GM06990 (cell line): ENCODE measurements around the gene CBX2.

ENCODE experiments used
- DNase-seq: peaks from one replicate; pipeline ENCODE4 v3.0.0-alpha.2; 2011; ENCODE audit not compliant: insufficient read length; ENCODE audit errors: extremely low read depth
- H3K27me3 ChIP-seq: replicated peaks from 2 replicates; pipeline ENCODE4 v1.6.0; 2011; ENCODE audit warnings: low read length; ENCODE audit not compliant: control insufficient read depth, insufficient read depth
- H3K36me3 ChIP-seq: 2 replicates; pipeline ENCODE4 v1.5.1; 2011; ENCODE audit warnings: low read length; ENCODE audit not compliant: control insufficient read depth, insufficient read depth
- H3K4me3 ChIP-seq: replicated peaks from 2 replicates; pipeline ENCODE4 v1.5.1; 2011; ENCODE audit warnings: low read depth, mild to moderate bottlenecking, control low read depth, low read length
- TF ChIP-seq, protein P1 (sequence below): IDR thresholded peaks from 2 replicates; pipeline ENCODE4 v1.5.1; 2011; ENCODE audit warnings: low read length, control low read depth, mild to moderate bottlenecking, inconsistent platforms; ENCODE audit not compliant: insufficient read depth, poor library complexity, severe bottlenecking

The CBX2 gene

GRCh38 chr17:79829457-79829856, 51.5 kb downstream of the CBX2 start:
- no peak for DNase-seq
- Histone ChIP-seq H3K4me3 (no peak overlapping the region), H3K27me3 (no peaks in the 10 kb centered on the region), H3K36me3 (peaks cover 2% of the 10 kb centered on the region; the same call in 1 of the 2 replicates)
- TF ChIP-seq, protein P1, sequence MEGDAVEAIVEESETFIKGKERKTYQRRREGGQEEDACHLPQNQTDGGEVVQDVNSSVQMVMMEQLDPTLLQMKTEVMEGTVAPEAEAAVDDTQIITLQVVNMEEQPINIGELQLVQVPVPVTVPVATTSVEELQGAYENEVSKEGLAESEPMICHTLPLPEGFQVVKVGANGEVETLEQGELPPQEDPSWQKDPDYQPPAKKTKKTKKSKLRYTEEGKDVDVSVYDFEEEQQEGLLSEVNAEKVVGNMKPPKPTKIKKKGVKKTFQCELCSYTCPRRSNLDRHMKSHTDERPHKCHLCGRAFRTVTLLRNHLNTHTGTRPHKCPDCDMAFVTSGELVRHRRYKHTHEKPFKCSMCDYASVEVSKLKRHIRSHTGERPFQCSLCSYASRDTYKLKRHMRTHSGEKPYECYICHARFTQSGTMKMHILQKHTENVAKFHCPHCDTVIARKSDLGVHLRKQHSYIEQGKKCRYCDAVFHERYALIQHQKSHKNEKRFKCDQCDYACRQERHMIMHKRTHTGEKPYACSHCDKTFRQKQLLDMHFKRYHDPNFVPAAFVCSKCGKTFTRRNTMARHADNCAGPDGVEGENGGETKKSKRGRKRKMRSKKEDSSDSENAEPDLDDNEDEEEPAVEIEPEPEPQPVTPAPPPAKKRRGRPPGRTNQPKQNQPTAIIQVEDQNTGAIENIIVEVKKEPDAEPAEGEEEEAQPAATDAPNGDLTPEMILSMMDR: no peak

DNA sequence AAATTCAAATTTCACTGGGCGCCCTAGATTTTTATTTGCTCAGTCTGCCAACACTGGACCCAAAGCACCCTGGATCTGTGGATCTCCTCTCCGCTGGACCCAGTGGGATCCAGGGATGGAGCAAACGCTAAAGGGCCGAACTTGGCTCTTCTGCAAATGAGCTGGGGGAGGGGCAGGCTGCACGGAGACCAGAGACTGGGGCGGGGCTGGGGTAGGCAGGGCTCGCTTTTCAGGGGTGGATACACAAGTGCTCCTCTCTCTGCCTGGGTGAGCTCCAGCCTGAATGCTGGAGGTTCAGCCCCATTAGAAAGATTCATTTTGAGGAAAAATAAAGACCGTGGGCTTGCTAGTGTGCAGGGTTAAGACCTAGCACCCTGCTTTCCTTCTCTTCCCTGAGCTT, 52.4 kb downstream of the CBX2 start:
- no peak for DNase-seq
- Histone ChIP-seq H3K27me3 (no peaks in the 10 kb centered on the region), H3K36me3 (peaks cover 4% of the 10 kb centered on the region; the same call in 1 of the 2 replicates), H3K4me3 (no peak overlapping the region)
- TF ChIP-seq, protein P1: no peak

DNA sequence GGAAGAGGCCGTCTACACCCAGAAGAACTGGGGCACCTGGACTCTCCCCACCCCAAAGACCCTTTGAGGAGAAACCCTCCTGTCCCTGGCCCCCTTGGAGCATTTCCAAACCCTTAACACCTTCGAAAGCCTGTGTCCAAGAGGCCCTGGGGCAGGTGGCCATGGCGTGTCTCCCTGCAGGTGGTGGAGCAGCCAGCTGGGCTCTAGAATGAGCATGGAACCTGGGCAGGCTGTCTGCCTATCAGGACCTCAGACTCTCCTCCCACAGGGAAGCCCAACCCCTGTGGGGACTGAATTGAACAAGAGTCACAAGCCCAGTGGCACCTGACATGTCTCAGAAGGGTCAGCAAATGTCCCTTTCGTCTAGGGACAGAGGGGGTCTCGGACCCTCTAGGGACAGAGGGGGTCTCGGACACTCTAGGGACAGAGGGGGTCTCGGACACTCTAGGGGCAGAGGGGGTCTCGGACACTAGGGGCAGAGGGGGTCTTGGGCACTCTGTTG, 52.9 kb downstream of the CBX2 start:
- H3K27me3 ChIP-seq: no peaks in the 10 kb centered on the region
- TF ChIP-seq, protein P1: no peak
- DNase-seq: no peak
- H3K36me3 ChIP-seq: peaks cover 5% of the 10 kb centered on the region
- no peak overlapping the region for H3K4me3 ChIP-seq

GRCh38 chr17:79831265-79832217, 53.6 kb downstream of the CBX2 start:
- TF ChIP-seq, protein P1: no peak
- Histone ChIP-seq H3K27me3 (no peaks in the 10 kb centered on the region), H3K4me3 (no peak overlapping the region), H3K36me3 (peaks cover 6% of the 10 kb centered on the region)
- DNase-seq: no peak

- Histone ChIP-seq H3K27me3 (no peaks in the 10 kb centered on the region), H3K36me3 (peaks cover 6% of the 10 kb centered on the region), H3K4me3 (no peak overlapping the region)
- DNase-seq: no peak
- TF ChIP-seq, protein P1: no peak
These were observed 54.5 kb downstream of the CBX2 start for GRCh38 chr17:79832218-79833109.
